WTC11 (cell line): ENCODE data around the gene PGP. TPM values are rescaled to one million over a fixed set of nuclear protein-coding genes. Genes with fewer than 3 reads are reported as not detected.

Source experiments
- ATAC-seq: fragments of 200-7000 bp; cut with Tn5 transposase; 2 replicates; pipeline ENCODE4 v1.10.0; 2021; ENCODE audit warnings: mild to moderate bottlenecking, moderate library complexity
- CTCF ChIA-PET: fragments of 300-600 bp; sonication (Branson Sonifier 250); formaldehyde crosslinking; loops from one replicate; lab custom pipeline; 2021; ENCODE audit warnings: antibody characterized with exemption; lab: Charles Lee
- POLR2A ChIA-PET: fragments of 350-600 bp; sonication (Branson Sonifier 250); formaldehyde crosslinking; loops from one replicate; lab custom pipeline; 2021; ENCODE audit warnings: antibody characterized with exemption; lab: Charles Lee
- DNase-seq: peaks from one replicate; pipeline ENCODE4 v3.0.0; 2021; ENCODE audit warnings: low spot score
- H3K27ac Mint-ChIP-seq: 2 replicates; pipeline ENCODE4 v1.8.0; 2021; ENCODE audit warnings: mixed read lengths
- H3K27me3 Mint-ChIP-seq: 2 replicates; pipeline ENCODE4 v1.8.0; 2021; ENCODE audit warnings: low read depth, mild to moderate bottlenecking, moderate library complexity, mixed read lengths
- H3K36me3 Mint-ChIP-seq: 2 replicates; pipeline ENCODE4 v1.8.0; 2021; ENCODE audit warnings: mixed read lengths
- H3K4me1 Mint-ChIP-seq: 2 replicates; pipeline ENCODE4 v1.8.0; 2022; ENCODE audit warnings: mixed read lengths
- H3K4me3 Mint-ChIP-seq: 2 replicates; pipeline ENCODE4 v1.8.0; 2021; ENCODE audit warnings: mild to moderate bottlenecking, moderate library complexity, mixed read lengths
- H3K9me3 Mint-ChIP-seq: 2 replicates; pipeline ENCODE4 v1.8.0; 2021; ENCODE audit warnings: mixed read lengths
- AFF4 ChIP-seq: sonication (generic); formaldehyde crosslinking; IDR thresholded peaks from 2 replicates; pipeline ENCODE4 v1.8.1; 2023; ENCODE audit warnings: mild to moderate bottlenecking, missing genetic modification reagents, borderline replicate concordance
- AR ChIP-seq: fragments of 250-450 bp; sonication (Bioruptor Pico); IDR thresholded peaks from 2 replicates; pipeline ENCODE4 v1.9.0; 2021; ENCODE audit warnings: mild to moderate bottlenecking
- ATF2 ChIP-seq: sonication (generic); formaldehyde crosslinking; IDR thresholded peaks from 2 replicates; pipeline ENCODE4 v1.8.1; 2022; ENCODE audit warnings: low read depth, missing genetic modification reagents, borderline replicate concordance
- CREB1 ChIP-seq: sonication (generic); formaldehyde crosslinking; IDR thresholded peaks from 2 replicates; pipeline ENCODE4 v1.8.0; 2023; ENCODE audit warnings: mild to moderate bottlenecking, missing genetic modification reagents
- CREM ChIP-seq: sonication (generic); formaldehyde crosslinking; IDR thresholded peaks from 2 replicates; pipeline ENCODE4 v1.8.1; 2022; ENCODE audit warnings: mild to moderate bottlenecking, missing genetic modification reagents, moderate library complexity
- CTCF ChIP-seq: fragments of 200-600 bp; IDR thresholded peaks from 2 replicates; pipeline ENCODE4 v1.8.0; 2022; ENCODE audit warnings: antibody characterized with exemption
- E2F4 ChIP-seq: sonication (generic); formaldehyde crosslinking; IDR thresholded peaks from 2 replicates; pipeline ENCODE4 v1.8.1; 2022; ENCODE audit warnings: low read depth, mild to moderate bottlenecking, moderate library complexity, missing genetic modification reagents, borderline replicate concordance
- ELF4 ChIP-seq: sonication (generic); formaldehyde crosslinking; IDR thresholded peaks from 2 replicates; pipeline ENCODE4 v1.8.1; 2022; ENCODE audit warnings: low read depth, mild to moderate bottlenecking, moderate library complexity, missing genetic modification reagents
- GTF2I ChIP-seq: fragments of 250-450 bp; sonication (Bioruptor Pico); conservative IDR thresholded peaks from 2 replicates; pipeline ENCODE4 v1.4.0; 2021; ENCODE audit warnings: mild to moderate bottlenecking
- KAT7 ChIP-seq: sonication (generic); formaldehyde crosslinking; IDR thresholded peaks from 2 replicates; pipeline ENCODE4 v1.8.1; 2023; ENCODE audit warnings: missing genetic modification reagents, mild to moderate bottlenecking, borderline replicate concordance
- MAX ChIP-seq: sonication (generic); formaldehyde crosslinking; IDR thresholded peaks from 2 replicates; pipeline ENCODE4 v1.8.0; 2022; ENCODE audit warnings: mild to moderate bottlenecking, missing genetic modification reagents
- NFE2L1 ChIP-seq: sonication (generic); formaldehyde crosslinking; IDR thresholded peaks from 2 replicates; pipeline ENCODE4 v1.8.1; 2023; ENCODE audit warnings: missing genetic modification reagents
- SMAD4 ChIP-seq: sonication (generic); formaldehyde crosslinking; IDR thresholded peaks from 2 replicates; pipeline ENCODE4 v1.8.0; 2022; ENCODE audit warnings: mild to moderate bottlenecking, missing genetic modification reagents
- SP1 ChIP-seq: sonication (generic); formaldehyde crosslinking; conservative IDR thresholded peaks from 2 replicates; pipeline ENCODE4 v1.8.1; 2022; ENCODE audit warnings: missing genetic modification reagents
- ZNF281 ChIP-seq: sonication (generic); formaldehyde crosslinking; IDR thresholded peaks from 2 replicates; pipeline ENCODE4 v1.8.0; 2023; ENCODE audit warnings: mild to moderate bottlenecking, missing genetic modification reagents
- ZNF416 ChIP-seq: fragments of 250-450 bp; sonication (Bioruptor Pico); IDR thresholded peaks from 2 replicates; pipeline ENCODE4 v1.9.0; 2021; ENCODE audit warnings: mild to moderate bottlenecking, inconsistent platforms
- ZNF423 ChIP-seq: fragments of 250-450 bp; sonication (Bioruptor Pico); IDR thresholded peaks from 2 replicates; pipeline ENCODE4 v2.1.2; 2022; ENCODE audit warnings: mild to moderate bottlenecking, moderate library complexity
- ZNF671 ChIP-seq: fragments of 250-450 bp; sonication (Bioruptor Pico); IDR thresholded peaks from 2 replicates; pipeline ENCODE4 v1.8.0; 2021; ENCODE audit warnings: mild to moderate bottlenecking
- total RNA-seq: library from RNA; stranded (reverse); gene quantifications from 3 replicates; pipeline ENCODE4 v1.2.3, GENCODE V29; 2021

PGP gene
- total RNA-seq, 1 experiment from 2014 or later = 39.5 TPM

- Mint-ChIP-seq H3K27ac (no peak overlapping the region), H3K36me3 (peaks cover 3% of the 10 kb centered on the region; the same call in 1 of the 2 replicates), H3K4me1 (no peaks in the 10 kb centered on the region), H3K4me3 (no peak overlapping the region), H3K9me3 (no peaks in the 10 kb centered on the region), H3K27me3 (no peaks in the 10 kb centered on the region)
- CTCF ChIA-PET = interaction anchor here (1.1 kb wide), 1 partner anchor 35 kb away, joined by 4 read pairs; no protein-coding TSS in a partner anchor
- DNase-seq = no peak
- POLR2A ChIA-PET = no interaction called here
- TF ChIP-seq CREM (CRISPR knock-in tag) = no peak
- TF ChIP-seq CTCF = no peak
- TF ChIP-seq ELF4 (CRISPR knock-in tag) = no peak
- TF ChIP-seq NFE2L1 (CRISPR knock-in tag) = no peak
- TF ChIP-seq MAX (CRISPR knock-in tag) = no peak
- TF ChIP-seq SP1 (CRISPR knock-in tag) = no peak
- TF ChIP-seq E2F4 = no peak
- TF ChIP-seq AFF4 (CRISPR knock-in tag) = no peak
- TF ChIP-seq ZNF671 (CRISPR knock-in tag) = no peak
- ATAC-seq = no peak
Measured at GRCh38 chr16:2230376-2230775, 15.7 kb upstream of the PGP start.

GRCh38 chr16:2229632-2230250 is 15.1 kb upstream of the PGP start:
- DNase-seq (no peak), ATAC-seq (no peak)
- ChIA-PET POLR2A (no interaction called here), CTCF (interaction anchor here (1.1 kb wide), 1 partner anchor 35 kb away, joined by 4 read pairs; no protein-coding TSS in a partner anchor)
- no peaks in the 10 kb centered on the region for H3K4me1 Mint-ChIP-seq
- H3K9me3 Mint-ChIP-seq = no peaks in the 10 kb centered on the region
- no peaks in the 10 kb centered on the region for H3K27me3 Mint-ChIP-seq
- H3K27ac Mint-ChIP-seq = no peak overlapping the region
- peaks cover 3% of the 10 kb centered on the region; the same call in 1 of the 2 replicates for H3K36me3 Mint-ChIP-seq
- no peak overlapping the region for H3K4me3 Mint-ChIP-seq
- TF ChIP-seq ZNF423 (CRISPR knock-in tag) (no peak), CREB1 (CRISPR knock-in tag) (no peak), SMAD4 (CRISPR knock-in tag) (no peak), GTF2I (CRISPR knock-in tag) (no peak), ZNF281 (CRISPR knock-in tag) (no peak), ZNF416 (CRISPR knock-in tag) (no peak), E2F4 (no peak), KAT7 (CRISPR knock-in tag) (no peak), AR (CRISPR knock-in tag) (no peak), ATF2 (CRISPR knock-in tag) (no peak)
